HepG2 (cell line): ENCODE measurements around the gene RABGAP1L.

Experiments used
- FOXA3 ChIP-seq: IDR thresholded peaks from 2 replicates; pipeline ENCODE4 v1.6.1; 2016; ENCODE audit warnings: missing genetic modification reagents, missing compliant biosample characterization
- MAFF ChIP-seq: IDR thresholded peaks from 2 replicates; pipeline ENCODE4 v1.6.1; 2011; ENCODE audit warnings: low read depth, low read length, improper control_type of control experiment
- POLR2AphosphoS5 ChIP-seq: IDR thresholded peaks from 2 replicates; pipeline ENCODE4 v1.6.1; 2012; ENCODE audit warnings: low read depth, low read length
- SP1 ChIP-seq, 2 experiments: fragments of 450-650 bp in 1 of 2; sonication (generic) in 1 of 2; formaldehyde crosslinking in 1 of 2; IDR thresholded peaks; 2 replicates each; pipeline versions ENCODE4 v1.4.0 to v1.6.1; 2016 to 2020; ENCODE audit warnings: missing genetic modification reagents in 1 of 2
- TF ChIP-seq, protein P1 (sequence below): IDR thresholded peaks from 2 replicates; pipeline ENCODE4 v1.6.1; 2012; ENCODE audit warnings: inconsistent platforms
- TF ChIP-seq, protein P2 (sequence below): sonication (generic); formaldehyde crosslinking; IDR thresholded peaks from 2 replicates; pipeline ENCODE4 v1.8.0; 2022; ENCODE audit warnings: missing genetic modification reagents, mild to moderate bottlenecking, borderline replicate concordance
- TF ChIP-seq, protein P3 (sequence below): sonication (generic); formaldehyde crosslinking; IDR thresholded peaks from 2 replicates; pipeline ENCODE4 v1.4.0; 2020; ENCODE audit warnings: missing genetic modification reagents
- TF ChIP-seq, protein P4 (sequence below): sonication (generic); formaldehyde crosslinking; IDR thresholded peaks from 2 replicates; pipeline ENCODE4 v1.5.0; 2020; ENCODE audit warnings: mild to moderate bottlenecking, missing genetic modification reagents, moderate library complexity
- TF ChIP-seq, protein P5 (sequence below): IDR thresholded peaks from 2 replicates; pipeline ENCODE4 v1.6.1; 2016; ENCODE audit warnings: missing compliant biosample characterization, missing genetic modification reagents, borderline replicate concordance

DNA sequence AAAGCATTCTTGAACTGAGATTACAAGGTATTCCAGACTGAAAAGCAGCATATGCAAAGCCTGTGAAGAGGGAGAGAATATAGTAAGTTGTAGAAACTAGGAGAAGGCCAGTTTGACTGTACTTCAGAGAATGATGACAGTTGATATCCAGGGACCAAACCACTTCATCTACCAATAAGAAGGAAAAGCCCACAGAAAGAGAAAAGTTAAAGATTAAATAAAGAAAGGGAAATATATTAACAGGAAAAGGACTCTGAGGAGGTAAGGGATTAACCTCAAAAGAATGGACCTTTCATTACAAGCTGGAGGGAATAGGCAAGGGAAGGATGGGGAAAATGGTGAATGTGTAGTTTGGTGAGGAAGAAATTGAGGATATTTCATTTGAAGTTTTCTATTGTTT, 660.3 kb downstream of the RABGAP1L start:
- TF ChIP-seq, protein P1, sequence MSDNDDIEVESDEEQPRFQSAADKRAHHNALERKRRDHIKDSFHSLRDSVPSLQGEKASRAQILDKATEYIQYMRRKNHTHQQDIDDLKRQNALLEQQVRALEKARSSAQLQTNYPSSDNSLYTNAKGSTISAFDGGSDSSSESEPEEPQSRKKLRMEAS: no peak
- TF ChIP-seq, protein P2, sequence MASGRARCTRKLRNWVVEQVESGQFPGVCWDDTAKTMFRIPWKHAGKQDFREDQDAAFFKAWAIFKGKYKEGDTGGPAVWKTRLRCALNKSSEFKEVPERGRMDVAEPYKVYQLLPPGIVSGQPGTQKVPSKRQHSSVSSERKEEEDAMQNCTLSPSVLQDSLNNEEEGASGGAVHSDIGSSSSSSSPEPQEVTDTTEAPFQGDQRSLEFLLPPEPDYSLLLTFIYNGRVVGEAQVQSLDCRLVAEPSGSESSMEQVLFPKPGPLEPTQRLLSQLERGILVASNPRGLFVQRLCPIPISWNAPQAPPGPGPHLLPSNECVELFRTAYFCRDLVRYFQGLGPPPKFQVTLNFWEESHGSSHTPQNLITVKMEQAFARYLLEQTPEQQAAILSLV (CRISPR knock-in tag): no peak
- TF ChIP-seq SP1 (IDR thresholded peaks at IDR 0.05) (no peak), SP1 (CRISPR knock-in tag; IDR thresholded peaks at IDR 0.05) (no peak), MAFF (no peak), FOXA3 (CRISPR knock-in tag) (no peak), POLR2AphosphoS5 (no peak)
- TF ChIP-seq, protein P3, sequence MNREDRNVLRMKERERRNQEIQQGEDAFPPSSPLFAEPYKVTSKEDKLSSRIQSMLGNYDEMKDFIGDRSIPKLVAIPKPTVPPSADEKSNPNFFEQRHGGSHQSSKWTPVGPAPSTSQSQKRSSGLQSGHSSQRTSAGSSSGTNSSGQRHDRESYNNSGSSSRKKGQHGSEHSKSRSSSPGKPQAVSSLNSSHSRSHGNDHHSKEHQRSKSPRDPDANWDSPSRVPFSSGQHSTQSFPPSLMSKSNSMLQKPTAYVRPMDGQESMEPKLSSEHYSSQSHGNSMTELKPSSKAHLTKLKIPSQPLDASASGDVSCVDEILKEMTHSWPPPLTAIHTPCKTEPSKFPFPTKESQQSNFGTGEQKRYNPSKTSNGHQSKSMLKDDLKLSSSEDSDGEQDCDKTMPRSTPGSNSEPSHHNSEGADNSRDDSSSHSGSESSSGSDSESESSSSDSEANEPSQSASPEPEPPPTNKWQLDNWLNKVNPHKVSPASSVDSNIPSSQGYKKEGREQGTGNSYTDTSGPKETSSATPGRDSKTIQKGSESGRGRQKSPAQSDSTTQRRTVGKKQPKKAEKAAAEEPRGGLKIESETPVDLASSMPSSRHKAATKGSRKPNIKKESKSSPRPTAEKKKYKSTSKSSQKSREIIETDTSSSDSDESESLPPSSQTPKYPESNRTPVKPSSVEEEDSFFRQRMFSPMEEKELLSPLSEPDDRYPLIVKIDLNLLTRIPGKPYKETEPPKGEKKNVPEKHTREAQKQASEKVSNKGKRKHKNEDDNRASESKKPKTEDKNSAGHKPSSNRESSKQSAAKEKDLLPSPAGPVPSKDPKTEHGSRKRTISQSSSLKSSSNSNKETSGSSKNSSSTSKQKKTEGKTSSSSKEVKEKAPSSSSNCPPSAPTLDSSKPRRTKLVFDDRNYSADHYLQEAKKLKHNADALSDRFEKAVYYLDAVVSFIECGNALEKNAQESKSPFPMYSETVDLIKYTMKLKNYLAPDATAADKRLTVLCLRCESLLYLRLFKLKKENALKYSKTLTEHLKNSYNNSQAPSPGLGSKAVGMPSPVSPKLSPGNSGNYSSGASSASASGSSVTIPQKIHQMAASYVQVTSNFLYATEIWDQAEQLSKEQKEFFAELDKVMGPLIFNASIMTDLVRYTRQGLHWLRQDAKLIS: no peak
- TF ChIP-seq, protein P4, sequence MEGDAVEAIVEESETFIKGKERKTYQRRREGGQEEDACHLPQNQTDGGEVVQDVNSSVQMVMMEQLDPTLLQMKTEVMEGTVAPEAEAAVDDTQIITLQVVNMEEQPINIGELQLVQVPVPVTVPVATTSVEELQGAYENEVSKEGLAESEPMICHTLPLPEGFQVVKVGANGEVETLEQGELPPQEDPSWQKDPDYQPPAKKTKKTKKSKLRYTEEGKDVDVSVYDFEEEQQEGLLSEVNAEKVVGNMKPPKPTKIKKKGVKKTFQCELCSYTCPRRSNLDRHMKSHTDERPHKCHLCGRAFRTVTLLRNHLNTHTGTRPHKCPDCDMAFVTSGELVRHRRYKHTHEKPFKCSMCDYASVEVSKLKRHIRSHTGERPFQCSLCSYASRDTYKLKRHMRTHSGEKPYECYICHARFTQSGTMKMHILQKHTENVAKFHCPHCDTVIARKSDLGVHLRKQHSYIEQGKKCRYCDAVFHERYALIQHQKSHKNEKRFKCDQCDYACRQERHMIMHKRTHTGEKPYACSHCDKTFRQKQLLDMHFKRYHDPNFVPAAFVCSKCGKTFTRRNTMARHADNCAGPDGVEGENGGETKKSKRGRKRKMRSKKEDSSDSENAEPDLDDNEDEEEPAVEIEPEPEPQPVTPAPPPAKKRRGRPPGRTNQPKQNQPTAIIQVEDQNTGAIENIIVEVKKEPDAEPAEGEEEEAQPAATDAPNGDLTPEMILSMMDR: no peak
- TF ChIP-seq, protein P5, sequence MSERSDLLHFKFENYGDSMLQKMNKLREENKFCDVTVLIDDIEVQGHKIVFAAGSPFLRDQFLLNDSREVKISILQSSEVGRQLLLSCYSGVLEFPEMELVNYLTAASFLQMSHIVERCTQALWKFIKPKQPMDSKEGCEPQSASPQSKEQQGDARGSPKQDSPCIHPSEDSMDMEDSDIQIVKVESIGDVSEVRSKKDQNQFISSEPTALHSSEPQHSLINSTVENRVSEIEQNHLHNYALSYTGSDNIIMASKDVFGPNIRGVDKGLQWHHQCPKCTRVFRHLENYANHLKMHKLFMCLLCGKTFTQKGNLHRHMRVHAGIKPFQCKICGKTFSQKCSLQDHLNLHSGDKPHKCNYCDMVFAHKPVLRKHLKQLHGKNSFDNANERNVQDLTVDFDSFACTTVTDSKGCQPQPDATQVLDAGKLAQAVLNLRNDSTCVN: no peak
